ENCODE results near the gene PNCK. TPM values are rescaled to one million over a fixed set of nuclear protein-coding genes. Genes with fewer than 3 reads are reported as not detected.

PNCK gene
- total RNA-seq, 1 donor from 2014 or later, result not detected

GRCh38 chrX:153643431-153644351, 29.9 kb downstream of the PNCK start:
- Mint-ChIP-seq H3K36me3 (ENCODE audit: low read depth) (no peaks in the 10 kb centered on the region), H3K9me3 (no peaks in the 10 kb centered on the region), H3K27ac (no peak overlapping the region), H3K4me1 (peaks cover 15% of the 10 kb centered on the region), H3K27me3 (peaks cover 15% of the 10 kb centered on the region), H3K4me3 (no peak overlapping the region)
- CTCF ChIA-PET, result interaction anchor here (1.0 to 1.7 kb wide), 3 partner anchors 24 to 111 kb away, joined by 3 to 4 read pairs (median 4); no protein-coding TSS in a partner anchor
- peak; percentile 42 for ATAC-seq (ENCODE audit: low read depth)
- DNase-seq, result no peak
- POLR2A ChIA-PET, result no interaction called here
- no peak for TF ChIP-seq CTCF (IDR thresholded peaks at IDR 0.05)
- intact Hi-C loops (cut with micrococcal nuclease), result loop anchor here (1.0 to 10.0 kb wide), 2 partner anchors 33 to 49 kb away; partner anchors contain the start of gene CCNQ

GRCh38 chrX:153642655-153643430, 30.8 kb downstream of the PNCK start:
- DNase-seq (no peak), ATAC-seq (ENCODE audit: low read depth) (no peak)
- CTCF ChIA-PET, result interaction anchor here (1.3 kb wide), 1 partner anchor 25 kb away, joined by 3 read pairs; no protein-coding TSS in a partner anchor
- intact Hi-C loops (cut with micrococcal nuclease), result loop anchor here (10.0 kb wide), 1 partner anchor 48 kb away; the partner anchor contains the start of gene CCNQ
- Mint-ChIP-seq H3K36me3 (ENCODE audit: low read depth) (no peaks in the 10 kb centered on the region), H3K4me3 (peak overlapping the region; percentile 63), H3K27me3 (peaks cover 15% of the 10 kb centered on the region), H3K27ac (no peak overlapping the region), H3K4me1 (peaks cover 15% of the 10 kb centered on the region), H3K9me3 (no peaks in the 10 kb centered on the region)
- POLR2A ChIA-PET, result no interaction called here
- TF ChIP-seq CTCF (IDR thresholded peaks at IDR 0.05), result no peak

GRCh38 chrX:153642051-153642654, 31.5 kb downstream of the PNCK start:
- peak; percentile 6 for ATAC-seq (ENCODE audit: low read depth)
- peaks cover 15% of the 10 kb centered on the region for H3K4me1 Mint-ChIP-seq
- intact Hi-C loops (cut with micrococcal nuclease), result loop anchor here (10.0 kb wide), 1 partner anchor 47 kb away; the partner anchor contains the start of gene CCNQ
- H3K9me3 Mint-ChIP-seq, result no peaks in the 10 kb centered on the region
- H3K36me3 Mint-ChIP-seq (ENCODE audit: low read depth), result no peaks in the 10 kb centered on the region
- ChIA-PET CTCF (no interaction called here), POLR2A (no interaction called here)
- DNase-seq, result no peak
- H3K27me3 Mint-ChIP-seq, result peaks cover 15% of the 10 kb centered on the region
- no peak overlapping the region for H3K27ac Mint-ChIP-seq
- no peak for TF ChIP-seq CTCF (IDR thresholded peaks at IDR 0.05)
- no peak overlapping the region for H3K4me3 Mint-ChIP-seq

- CTCF ChIA-PET, result no interaction called here
- DNase-seq (no peak), ATAC-seq (ENCODE audit: low read depth) (no peak)
- Mint-ChIP-seq H3K9me3 (no peaks in the 10 kb centered on the region), H3K36me3 (ENCODE audit: low read depth) (no peaks in the 10 kb centered on the region), H3K27me3 (peaks cover 15% of the 10 kb centered on the region), H3K4me1 (peaks cover 15% of the 10 kb centered on the region), H3K4me3 (peak overlapping the region; percentile 24), H3K27ac (no peak overlapping the region)
- POLR2A ChIA-PET, result interaction anchor here (0.5 kb wide), 1 partner anchor 39 kb away, joined by 3 read pairs; no protein-coding TSS in a partner anchor
- intact Hi-C loops (cut with micrococcal nuclease), result loop anchor here (10.0 kb wide), 1 partner anchor 47 kb away; the partner anchor contains the start of gene CCNQ
- TF ChIP-seq CTCF (IDR thresholded peaks at IDR 0.05), result no peak
Observed at GRCh38 chrX:153641627-153642026, 32.0 kb downstream of the PNCK start.

Data from activated B cell treated with CpG ODN at 0.5 μM for 24 hours (primary cell).